ENCODE results near the gene LCK.

LCK gene

DNA sequence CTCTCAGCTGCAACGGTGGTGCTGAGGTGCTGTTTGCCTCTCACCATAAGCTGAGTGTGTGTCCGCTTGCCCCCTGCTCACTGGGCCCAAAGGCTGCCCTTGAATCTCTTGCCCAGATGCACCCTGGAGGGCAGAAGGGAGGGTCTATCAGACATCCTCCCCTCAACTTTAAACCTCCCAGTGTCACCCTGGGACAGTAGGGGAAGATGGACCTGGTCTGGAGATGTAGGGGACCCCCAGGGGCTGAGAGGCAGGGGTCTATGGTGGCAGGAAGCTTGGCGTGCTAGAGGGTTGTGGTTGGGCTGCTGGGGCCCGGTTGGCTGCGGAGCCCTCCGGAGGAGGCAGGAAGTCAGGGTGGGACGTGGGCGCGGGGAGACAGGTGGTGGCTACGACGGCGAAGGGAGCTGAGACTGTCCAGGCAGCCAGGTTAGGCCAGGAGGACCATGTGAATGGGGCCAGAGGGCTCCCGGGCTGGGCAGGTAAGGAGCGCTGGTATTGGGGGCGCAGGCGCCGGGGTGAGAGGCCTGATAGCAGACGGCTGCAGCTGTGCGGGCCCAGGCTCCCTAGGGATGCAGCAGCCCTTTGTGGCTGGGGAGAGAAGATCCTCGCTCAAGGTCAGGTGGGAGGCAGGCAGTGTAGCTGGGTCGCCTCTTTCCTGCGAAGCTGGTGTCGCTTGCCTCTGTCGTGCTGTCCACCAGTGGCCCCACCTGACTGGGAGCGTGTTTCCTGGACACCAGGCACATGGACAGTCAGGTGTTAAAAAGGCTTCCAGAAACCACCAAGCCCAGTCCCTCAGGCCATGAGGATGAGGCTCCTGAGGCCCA is at the start of gene LCK:
Gene LCK (plus strand): TSS at position 373 of the 824 bp plus-strand sequence. CDS start 23,065 bp downstream, outside the sequence.
- no peak for DNase-seq (ENCODE audit: low spot score)

DNA sequence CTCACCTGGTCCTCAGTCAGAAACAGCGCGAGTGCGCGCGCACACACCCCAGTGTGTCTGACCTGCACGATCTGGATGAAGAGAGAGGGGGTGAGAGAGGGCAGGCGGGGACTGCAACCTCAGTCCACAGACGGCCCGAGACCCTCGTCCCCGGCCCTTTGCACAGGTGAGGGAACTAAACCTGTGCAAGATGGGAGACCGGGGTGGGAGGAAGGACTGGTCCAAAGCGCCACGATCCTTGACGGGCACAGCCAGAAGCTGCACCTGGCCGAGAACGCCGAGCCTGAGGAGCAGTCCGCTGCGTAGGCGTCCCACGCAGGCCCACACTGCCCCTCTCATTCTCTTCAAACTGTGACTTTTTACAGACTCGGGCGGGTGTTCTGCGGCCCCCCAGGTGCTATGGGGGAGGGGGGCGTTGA is 46.1 kb upstream of the LCK start:
- DNase-seq (ENCODE audit: low spot score): no peak

DNA sequence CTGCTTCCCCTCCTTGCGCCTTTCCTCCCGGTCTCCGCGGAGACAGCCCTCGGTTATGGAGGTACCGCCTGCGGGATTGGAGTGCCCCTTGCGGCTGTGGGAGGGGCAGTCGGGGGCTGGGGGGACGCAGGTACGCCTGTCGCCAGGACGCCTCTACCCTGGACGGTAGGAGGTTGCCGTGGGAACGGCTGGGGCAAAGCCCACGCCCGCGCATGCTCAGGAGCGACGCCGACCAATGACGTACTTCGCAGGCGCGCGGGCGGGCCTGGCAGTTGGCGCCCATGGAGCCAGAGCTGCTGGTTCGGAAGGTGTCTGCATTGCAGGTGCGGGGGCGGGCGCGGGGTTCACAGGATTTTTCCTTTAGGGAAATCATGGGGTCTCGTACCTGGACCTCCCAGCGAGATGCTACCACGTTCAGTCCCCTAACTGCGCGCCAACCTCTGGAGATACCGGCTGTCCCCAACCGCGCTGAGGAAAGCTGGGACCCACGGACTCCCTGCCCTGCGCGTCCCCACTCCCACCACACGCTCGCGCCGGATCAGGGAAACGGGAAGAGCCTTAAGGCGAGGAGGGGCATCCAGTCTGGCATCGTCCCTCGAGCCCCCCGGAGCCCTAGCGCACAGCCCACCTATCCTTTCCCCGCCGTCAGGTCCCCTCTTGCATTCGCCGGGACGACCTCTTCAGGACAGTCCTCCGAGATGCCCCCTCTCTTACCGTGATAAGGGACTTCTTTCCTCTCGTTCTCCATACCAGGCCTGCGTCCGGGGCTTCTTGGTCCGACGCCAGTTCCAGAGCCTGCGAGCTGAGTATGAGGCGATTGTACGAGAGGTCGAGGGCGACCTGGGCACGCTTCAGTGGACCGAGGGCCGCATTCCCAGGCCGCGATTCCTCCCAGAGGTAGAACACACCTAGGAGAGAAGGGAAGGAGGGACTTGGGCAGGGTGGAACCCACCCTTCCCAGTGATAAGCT is 45.4 kb upstream of the LCK start, which contains the start of gene IQCC:
Gene IQCC (plus strand): TSS at position 271 of the 970 bp plus-strand sequence. CDS start 11 bp downstream, at position 282.
- DNase-seq (ENCODE audit: low spot score): peak; percentile 93

DNA sequence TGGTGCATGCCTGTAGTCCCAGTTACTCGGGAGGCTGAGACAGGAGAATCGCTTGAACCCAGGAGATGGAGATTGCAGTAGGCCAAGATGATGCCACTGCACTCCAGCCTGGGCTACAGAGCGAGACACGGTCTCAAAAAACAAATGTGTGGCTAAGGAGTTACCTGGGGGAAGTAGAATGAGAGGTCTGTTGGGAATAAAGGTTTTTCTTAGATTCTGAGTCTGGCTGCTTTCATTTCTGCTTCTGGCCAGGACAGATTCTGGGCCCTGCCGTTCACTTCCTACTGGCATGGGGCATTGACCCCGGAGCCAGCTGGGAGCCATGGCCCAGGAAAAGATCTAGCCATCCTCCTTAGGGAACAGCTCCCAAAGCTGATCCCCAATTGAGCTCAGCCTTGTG is 42.6 kb upstream of the LCK start:
- DNase-seq (ENCODE audit: low spot score): no peak

DNA sequence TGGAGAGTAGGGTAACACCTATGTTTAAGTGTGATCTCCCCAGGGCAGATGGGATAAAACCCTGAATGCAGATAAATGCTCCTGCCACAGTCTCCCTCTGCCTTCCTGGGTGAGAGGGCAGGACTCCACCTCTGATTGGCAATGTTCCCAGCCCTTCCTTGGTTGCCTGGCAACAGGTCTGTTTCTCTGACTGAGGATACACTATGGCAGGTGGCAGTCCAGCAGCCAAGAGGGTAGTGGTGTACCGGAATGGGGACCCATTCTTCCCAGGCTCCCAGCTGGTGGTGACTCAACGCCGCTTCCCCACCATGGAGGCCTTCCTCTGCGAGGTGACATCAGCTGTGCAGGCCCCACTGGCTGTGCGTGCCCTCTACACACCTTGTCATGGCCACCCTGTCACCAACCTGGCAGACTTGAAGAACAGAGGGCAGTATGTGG is 42.2 kb upstream of the LCK start, which contains the start of gene DCDC2B:
Gene DCDC2B (plus strand): TSS at position 199 of the 438 bp plus-strand sequence. CDS start 5 bp downstream, at position 204.
- peak; percentile 36 for DNase-seq (ENCODE audit: low spot score)

DNA sequence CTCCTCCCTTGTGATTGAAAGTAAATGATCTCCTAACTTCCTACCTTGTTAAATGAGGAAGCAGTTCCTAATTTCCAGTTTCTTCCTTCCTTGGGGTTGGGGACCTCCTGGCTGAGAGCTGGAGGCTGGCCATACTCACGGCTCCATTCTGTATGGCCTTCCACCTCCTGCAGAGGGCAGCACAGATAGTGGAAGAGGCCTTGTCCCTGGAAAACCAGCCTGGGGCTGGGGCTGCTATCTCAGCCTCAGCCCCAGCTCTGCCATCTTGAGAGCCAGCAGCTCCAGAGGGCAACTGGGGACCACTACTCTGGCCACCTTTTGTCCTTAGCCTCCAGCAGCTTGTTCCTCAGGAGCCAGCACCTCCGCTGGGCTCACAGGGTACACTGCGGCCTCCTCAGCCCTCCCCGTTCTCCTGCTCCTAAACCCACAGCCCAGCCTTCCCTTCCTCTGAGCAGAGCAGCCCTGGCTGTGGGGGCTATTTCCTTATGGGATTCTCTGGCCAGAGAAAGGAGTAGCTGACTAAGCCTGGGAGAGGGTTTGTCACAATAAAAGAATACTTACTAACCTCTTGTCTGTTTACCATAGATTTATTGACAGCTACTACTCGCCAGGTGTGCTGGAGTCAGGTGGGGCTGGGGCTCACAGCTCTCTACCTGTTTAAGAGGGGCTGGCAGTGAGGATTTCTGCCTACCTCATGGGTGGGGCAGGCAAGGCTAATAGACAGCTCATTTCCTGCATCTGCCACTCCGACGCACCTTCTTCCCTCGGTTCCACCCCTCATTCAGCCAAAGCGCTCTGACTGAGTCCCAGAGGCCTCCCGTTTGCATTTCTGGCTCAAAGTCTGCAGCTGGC is 35.2 kb upstream of the LCK start:
- DNase-seq (ENCODE audit: low spot score): peak; percentile 73

DNA sequence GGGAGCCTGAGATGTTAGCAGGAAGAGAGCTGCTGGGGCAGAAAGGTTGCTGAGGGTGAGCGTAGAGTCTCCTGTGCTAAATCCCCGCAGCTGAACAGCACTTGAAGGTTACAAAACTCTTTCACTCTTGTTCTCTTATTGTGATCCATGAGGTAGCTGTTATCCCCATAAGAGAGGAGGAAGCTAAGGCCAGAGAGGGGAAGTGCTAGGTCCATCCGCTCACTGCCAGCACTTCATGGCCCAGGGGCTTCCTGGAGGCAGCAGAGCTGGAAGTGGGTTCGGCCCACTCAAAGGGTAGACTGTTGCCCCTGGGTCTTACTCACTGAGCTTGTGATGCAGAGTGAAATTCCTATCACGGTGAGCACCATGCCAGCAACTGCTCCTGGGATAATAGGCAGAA is 34.5 kb upstream of the LCK start:
- no peak for DNase-seq (ENCODE audit: low spot score)

DNA sequence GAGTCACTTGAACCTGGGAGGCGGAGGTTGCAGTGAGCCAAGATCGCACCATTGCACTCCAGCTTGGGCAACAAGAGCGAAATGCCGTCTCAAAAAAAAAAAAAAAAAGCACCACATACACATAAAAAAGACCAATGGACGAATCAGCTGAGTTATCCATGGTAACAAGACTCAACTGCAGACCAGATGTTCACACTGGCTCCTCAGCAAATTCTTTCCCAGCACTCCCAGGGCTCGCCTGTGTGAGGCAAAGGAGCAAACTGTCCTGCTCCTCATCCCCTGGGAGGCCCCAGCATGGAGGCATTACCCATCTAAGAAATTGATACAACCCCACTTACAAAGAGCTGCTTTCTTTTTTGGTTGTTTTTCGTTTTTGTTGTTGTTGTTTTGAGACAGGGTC is 32.0 kb upstream of the LCK start:
- no peak for DNase-seq (ENCODE audit: low spot score)

DNA sequence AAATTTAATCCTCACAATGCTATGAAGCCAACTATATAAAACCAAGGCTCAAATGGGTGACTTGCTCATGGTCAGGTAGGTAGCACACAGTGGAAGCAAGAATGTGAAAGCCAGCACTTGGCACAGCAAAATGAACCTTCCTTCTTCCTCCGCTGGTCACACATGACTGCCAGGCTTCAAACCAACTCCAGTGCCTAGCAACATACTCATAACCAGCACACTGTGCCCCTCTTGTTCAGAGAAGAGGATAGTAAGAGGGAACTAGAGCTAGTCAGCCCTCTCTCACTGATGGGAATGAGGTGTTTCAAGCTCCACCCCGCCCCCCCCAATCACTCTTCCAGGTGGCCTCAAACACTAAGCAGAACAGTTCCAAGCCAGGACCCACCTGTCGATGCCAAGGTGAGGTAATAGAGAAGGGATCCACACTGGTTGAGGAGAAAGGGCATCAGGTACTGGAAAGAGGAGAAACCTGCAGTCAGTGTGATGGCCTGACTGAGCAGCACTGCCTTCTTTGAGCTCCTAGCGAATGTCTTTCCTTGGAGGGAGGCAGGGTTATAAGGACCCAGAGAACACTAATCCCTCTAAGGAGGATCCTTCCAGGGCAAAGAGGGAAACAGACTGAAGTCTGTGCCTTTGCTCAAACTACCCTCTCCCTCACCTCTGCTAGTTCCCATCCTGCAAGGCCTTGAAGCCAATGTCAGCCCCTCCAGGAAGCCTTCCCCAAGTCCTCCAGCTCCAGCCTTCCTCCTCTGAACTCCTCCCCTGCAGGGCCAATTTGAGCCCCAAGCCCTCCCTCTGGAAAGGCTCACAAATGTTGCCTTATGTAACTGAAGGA is 30.1 kb upstream of the LCK start:
- no peak for DNase-seq (ENCODE audit: low spot score)

DNA sequence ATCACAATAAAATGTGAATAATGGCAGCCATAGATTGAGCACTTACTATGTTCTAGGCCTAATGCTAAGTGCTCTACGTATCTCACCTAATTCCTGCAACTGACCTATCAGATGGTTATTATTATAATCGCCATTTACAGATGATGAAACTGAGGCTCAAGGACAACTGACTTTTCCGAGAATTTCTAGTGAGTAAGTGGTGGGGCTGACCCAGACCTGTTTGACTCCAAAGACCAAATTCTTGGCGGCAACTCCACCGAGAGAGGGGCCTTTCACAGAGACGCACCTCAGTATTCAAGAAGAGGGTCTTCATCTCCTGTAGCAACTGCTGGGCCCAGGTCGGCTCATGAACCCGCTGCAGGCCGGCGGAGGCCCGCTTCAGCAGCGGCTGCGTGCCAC is 29.5 kb upstream of the LCK start:
- DNase-seq (ENCODE audit: low spot score): no peak

DNA sequence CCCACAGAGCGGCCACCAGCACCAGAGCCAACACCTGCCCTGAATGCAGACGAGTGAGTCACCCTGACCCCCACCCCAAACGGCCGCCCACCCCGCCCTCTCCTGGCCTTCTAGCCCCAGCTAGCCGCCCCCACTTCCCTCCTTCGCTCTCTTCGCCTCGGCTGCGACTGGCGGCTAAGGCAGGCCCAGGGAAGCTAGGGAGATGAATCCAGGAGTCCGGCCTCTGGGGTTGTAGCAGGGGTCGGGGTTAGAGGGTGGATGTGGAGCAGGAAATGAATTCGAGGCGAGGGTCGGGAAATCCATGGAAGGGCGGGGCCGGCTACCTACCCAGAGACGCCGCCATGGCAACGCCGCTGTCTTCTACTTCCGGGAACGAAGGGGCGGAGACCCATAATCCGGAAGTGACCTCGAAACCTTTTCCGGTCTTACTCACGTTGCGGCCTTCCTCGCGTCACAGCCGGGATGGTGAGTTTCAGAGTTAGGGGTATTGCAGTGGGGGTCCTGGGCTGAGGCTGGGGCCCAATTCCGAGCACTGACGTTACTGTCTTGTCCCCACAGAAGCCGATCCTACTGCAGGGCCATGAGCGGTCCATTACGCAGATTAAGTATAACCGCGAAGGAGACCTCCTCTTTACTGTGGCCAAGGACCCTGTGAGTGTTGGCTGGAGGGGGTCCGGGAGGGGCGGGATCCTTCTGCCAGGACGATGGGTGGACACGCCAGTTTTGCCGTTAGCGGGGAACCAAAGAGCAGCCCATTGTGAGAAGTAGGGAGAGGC is 28.9 kb upstream of the LCK start, which contains the start of the genes EIF3I and TMEM234:
Gene EIF3I (plus strand): TSS at position 428 of the 776 bp plus-strand sequence. CDS start 35 bp downstream, at position 463.
Gene TMEM234 (minus strand): TSS at position 374 of the 776 bp plus-strand sequence. CDS start 31 bp downstream, at position 343.
- peak; percentile 97 for DNase-seq (ENCODE audit: low spot score)

DNA sequence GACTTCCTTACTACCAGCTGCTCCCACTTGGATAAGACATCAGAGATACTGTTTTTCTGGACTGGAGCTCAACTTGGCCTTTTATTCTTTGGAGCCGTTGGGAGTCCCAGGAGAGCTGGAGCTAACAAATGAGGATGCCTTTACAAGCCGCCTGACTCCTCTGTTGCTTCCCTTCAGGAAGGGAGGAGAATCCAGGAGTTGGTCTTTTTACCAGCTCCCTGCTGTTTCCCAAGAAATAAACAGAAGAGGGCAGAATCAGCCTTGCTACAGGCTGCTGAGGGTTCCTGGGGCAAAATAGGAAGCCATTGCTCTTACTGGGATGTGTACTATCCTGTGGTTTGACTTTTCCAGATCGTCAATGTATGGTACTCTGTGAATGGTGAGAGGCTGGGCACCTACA is 27.4 kb upstream of the LCK start:
- no peak for DNase-seq (ENCODE audit: low spot score)

DNA sequence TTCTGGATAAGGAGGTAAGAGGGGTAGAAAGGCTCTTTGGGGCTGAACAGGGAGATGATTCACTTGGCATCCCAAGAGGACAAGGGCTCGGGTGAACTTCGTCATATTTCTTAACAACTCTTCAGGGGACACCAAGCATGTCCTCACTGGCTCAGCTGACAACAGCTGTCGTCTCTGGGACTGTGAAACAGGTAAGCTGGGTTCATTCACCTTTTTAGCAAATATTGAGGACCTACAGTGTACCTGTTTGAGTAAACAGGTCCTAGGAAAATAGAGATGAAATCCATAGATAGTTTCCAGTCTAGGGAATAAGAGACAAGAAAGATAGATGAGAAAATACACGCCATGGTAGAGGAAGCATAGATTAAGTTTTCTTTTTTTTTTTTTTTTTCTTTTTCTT is 26.8 kb upstream of the LCK start:
- DNase-seq (ENCODE audit: low spot score): no peak

DNA sequence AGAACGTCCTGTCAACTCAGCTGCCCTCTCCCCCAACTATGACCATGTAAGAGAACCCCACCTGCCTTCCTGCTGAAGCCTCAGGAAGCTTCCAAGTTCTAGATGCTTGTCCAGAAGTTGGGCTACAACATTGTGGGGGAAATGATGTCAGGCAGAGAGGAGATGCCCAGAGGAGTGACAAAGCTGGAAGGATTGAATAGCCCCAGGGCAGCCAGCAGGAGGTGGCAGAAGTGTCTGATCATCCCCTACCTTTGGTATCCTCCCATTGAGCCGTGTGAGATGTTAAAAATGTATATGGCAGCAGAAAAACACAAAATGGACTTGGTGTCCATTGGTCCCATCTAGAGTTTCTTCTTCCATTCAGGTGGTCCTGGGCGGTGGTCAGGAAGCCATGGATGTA is 22.3 kb upstream of the LCK start:
- DNase-seq (ENCODE audit: low spot score): no peak

DNA sequence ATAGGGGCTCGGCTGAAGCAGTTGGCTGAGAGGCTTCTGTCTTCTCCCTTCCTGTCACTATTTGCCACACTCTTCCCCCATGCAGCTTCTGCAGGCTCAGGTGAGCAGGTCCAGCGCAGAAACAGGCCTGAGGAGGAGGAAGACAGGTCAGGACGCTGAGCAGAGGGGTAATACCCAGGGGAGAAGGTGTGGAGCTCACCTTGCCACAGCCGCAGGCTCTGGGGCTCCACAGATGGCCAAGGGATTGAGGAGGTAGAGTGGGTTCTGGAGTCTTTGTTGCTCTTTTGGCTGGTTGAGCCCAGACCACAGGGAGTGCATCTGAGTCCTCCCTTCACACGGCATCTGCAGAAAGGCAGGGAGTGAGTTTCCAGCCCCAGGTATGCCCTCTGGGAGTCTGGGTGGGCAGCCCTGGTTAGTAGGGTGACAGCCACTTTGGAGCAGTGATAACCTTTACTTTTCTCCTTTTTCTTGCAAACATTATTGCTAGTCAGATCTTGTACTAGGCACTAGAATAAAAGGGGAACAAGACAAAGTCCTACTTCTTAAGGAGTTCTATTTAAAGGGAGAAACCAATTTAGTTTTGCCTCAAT is 19.1 kb upstream of the LCK start:
- DNase-seq (ENCODE audit: low spot score): no peak

DNA sequence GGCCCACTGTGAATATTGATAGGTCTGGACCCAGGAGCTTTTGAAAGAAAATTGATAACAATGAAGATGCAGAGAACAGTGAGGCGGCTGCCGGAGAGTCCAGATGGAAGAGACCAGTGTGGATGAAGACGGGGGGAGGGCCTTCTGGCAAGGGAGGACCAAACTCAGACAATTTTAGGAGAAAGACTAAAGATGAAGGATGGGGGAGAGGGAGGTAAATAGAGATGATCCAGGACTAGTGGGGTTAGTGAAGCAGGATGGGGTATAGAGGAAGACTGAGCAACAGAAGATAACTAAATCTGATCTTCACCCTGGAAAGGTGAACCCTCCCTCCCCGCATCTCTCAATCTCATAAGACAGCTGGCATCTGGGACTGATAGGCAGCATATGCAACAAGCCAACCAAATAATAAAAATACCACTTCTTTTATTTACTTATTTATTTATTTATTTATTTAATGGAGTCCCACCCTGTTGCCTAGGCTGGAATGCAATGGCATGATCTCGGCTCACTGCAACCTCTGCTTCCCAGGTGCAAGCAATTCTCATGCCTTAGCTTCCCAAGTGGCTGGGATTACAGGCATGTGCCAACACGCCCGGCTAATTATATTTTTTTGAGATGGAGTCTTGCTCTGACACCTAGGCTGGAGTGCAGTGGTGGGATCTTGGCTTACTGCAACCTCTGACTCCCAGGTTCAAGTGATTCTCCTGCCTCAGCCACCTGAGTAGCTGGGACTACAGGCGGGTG is 18.3 kb upstream of the LCK start:
- no peak for DNase-seq (ENCODE audit: low spot score)

DNA sequence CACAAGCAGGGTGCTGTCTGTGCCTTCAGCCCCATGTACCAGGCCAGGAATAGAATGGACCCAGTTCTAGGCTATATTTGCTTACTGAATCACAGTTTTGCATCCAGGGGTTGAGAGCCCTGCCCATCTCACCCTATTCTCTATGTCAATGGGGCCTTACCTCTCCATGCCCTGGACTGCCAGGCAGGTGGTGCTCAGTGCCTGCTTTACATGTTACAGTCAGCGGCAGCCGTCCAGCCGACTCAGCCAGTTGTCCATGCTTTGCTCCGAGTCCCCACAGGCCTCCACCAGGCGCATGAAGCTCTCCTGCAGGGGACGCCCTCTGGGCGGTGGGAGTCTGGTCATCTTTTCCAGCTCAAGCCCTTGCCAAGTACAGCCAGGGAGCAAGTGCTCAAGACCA is 16.3 kb upstream of the LCK start:
- DNase-seq (ENCODE audit: low spot score): no peak

DNA sequence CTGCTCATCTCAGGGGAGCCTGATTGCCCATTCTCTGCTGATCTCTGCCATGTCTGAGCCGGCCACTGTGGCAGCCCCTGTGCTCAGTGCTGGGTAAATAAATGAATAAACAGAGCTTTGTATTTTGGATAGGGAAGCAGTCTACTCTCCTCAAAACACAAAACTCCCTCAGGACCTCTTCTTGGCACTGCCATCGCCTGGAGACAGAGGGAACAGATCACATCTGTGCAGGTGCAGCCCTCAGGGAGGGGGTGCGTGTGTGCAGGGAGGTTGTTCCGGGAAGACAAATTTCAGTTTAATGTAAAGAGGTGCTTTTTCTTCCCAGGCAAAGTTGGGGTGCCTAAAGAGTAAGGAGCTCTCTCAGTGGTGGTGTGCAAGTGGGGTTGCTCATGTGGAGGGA is 11.7 kb upstream of the LCK start:
- no peak for DNase-seq (ENCODE audit: low spot score)

DNA sequence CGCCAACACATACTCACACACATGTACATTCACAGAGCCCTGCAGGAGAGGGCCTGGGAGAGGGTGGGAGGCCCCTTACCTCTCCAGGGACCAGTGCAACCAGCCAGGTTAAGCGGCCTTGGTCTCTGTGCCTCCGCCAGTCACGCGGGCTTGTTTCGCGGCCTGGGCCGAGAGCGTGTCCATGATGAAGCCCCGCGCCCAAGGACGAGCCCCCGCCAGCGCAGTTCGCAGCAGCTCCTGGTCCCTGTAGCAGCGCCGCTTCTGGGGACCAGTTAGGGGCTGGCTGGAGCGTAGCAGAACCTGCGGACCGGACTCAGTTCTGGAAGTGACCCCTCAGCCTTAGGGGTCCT is 11.3 kb upstream of the LCK start:
- DNase-seq (ENCODE audit: low spot score): no peak

Data from Ammon's horn (tissue), 1 donor.